HG03139 (cell line): Measurements from ENCODE around the gene TIGD6.
"Not testable (repeated sequence)": the region's sequence is repeated elsewhere in the genome, so short reads cannot be mapped to it uniquely, and the experiment has no call there.

Experiments
- ATAC-seq: cut with Tn5 transposase; IDR thresholded peaks from one replicate; pipeline ENCODE4 v1.9.1; 2021; ENCODE audit not compliant: unreplicated experiment

Gene TIGD6

GRCh38 chr5:150000256-150000989 lies at the start of gene TIGD6, which contains the start of gene HMGXB3:
Gene TIGD6 (minus strand): TSS chr5:150000654. CDS start chr5:149996348, 4,306 bp downstream.
Gene HMGXB3 (plus strand): TSS chr5:150000739. CDS start chr5:150004853, 4,114 bp downstream.
- ATAC-seq = peak; percentile 90

- no peak for ATAC-seq
These were observed 45.6 kb upstream of the TIGD6 start for GRCh38 chr5:150046031-150046430.

GRCh38 chr5:150045549-150045948 lies 45.1 kb upstream of the TIGD6 start:
- no peak for ATAC-seq

- ATAC-seq = no peak
These were observed 44.3 kb upstream of the TIGD6 start for GRCh38 chr5:150044712-150045111.

- ATAC-seq = no peak
These were observed 43.9 kb upstream of the TIGD6 start for GRCh38 chr5:150044329-150044681.

GRCh38 chr5:150043657-150044328 lies 43.3 kb upstream of the TIGD6 start:
- no peak for ATAC-seq

- ATAC-seq = no peak
These were observed 42.0 kb upstream of the TIGD6 start for GRCh38 chr5:150042459-150042858.

GRCh38 chr5:150038547-150038946 lies 38.1 kb upstream of the TIGD6 start:
- ATAC-seq = no peak

- no peak for ATAC-seq
These were observed 36.1 kb upstream of the TIGD6 start for GRCh38 chr5:150036513-150036912.

- ATAC-seq = peak; percentile 88
These were observed 34.9 kb upstream of the TIGD6 start for GRCh38 chr5:150035139-150035895.

GRCh38 chr5:150034662-150035061 lies 34.2 kb upstream of the TIGD6 start:
- ATAC-seq = no peak

GRCh38 chr5:150033334-150033733 lies 32.9 kb upstream of the TIGD6 start:
- no peak for ATAC-seq

GRCh38 chr5:150028047-150028446 lies 27.6 kb upstream of the TIGD6 start:
- ATAC-seq = not testable (repeated sequence)

- no peak for ATAC-seq
These were observed 26.3 kb upstream of the TIGD6 start for GRCh38 chr5:150026682-150027172.

GRCh38 chr5:150024346-150024984 lies 24.0 kb upstream of the TIGD6 start:
- no peak for ATAC-seq

- no peak for ATAC-seq
These were observed 22.7 kb upstream of the TIGD6 start for GRCh38 chr5:150023136-150023535.

- ATAC-seq = no peak
These were observed 22.2 kb upstream of the TIGD6 start for GRCh38 chr5:150022681-150023080.

- no peak for ATAC-seq
These were observed 21.7 kb upstream of the TIGD6 start for GRCh38 chr5:150022158-150022531.

- ATAC-seq = no peak
These were observed 21.2 kb upstream of the TIGD6 start for GRCh38 chr5:150021491-150022157.

GRCh38 chr5:150020249-150020648 lies 19.8 kb upstream of the TIGD6 start:
- ATAC-seq = no peak
